Activated naive CD8-positive, alpha-beta T cell treated with anti-CD3 and anti-CD28 coated beads, Interleukin-2, amount 50 U/mL, for 24 hours (primary cell): ENCODE measurements around the gene EBI3.
"Not testable (repeated sequence)": the region's sequence is repeated elsewhere in the genome, so short reads cannot be mapped to it uniquely, and the experiment has no call there.

Source experiments
- ATAC-seq: fragments of 150-1000 bp; cut with Tn5 transposase; one replicate; pipeline ENCODE4 v1.10.0; 2021
- DNase-seq: peaks from one replicate; pipeline ENCODE4 v3.0.0; 2021
- H3K27ac Mint-ChIP-seq: one replicate; pipeline ENCODE4 v1.8.0; 2021; ENCODE audit warnings: mild to moderate bottlenecking, mixed read lengths
- H3K27me3 Mint-ChIP-seq: one replicate; pipeline ENCODE4 v1.8.0; 2021; ENCODE audit warnings: mixed read lengths
- H3K36me3 Mint-ChIP-seq: one replicate; pipeline ENCODE4 v1.8.0; 2021; ENCODE audit warnings: low read depth, mixed read lengths
- H3K4me1 Mint-ChIP-seq: one replicate; pipeline ENCODE4 v1.8.0; 2021; ENCODE audit warnings: mixed read lengths
- H3K4me3 Mint-ChIP-seq: one replicate; pipeline ENCODE4 v1.8.0; 2021; ENCODE audit warnings: mild to moderate bottlenecking, moderate library complexity, mixed read lengths
- H3K9me3 Mint-ChIP-seq: one replicate; pipeline ENCODE4 v1.8.0; 2021; ENCODE audit warnings: mixed read lengths

The EBI3 gene

DNA sequence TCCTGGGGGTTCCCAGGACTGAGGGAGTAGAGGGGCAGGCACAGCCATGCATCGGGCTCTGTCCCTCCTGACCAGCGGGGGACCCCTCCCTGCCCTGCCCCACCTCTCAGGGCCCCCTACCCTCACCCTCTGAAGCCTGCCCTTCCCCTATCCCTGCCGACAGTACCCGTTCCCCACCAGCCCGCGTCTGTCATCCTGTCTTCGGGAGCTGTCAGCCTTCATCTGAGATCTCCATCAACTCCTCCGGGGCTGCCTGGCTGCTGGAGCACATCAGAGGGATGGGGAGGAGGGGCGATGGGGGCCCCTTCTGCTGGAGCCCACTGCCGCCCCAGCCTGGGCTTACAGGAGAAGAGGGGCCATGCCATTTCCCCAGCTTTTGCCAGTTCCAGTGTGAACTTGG is 43.6 kb downstream of the EBI3 start:
- ATAC-seq, result no peak
- DNase-seq, result no peak
- H3K36me3 Mint-ChIP-seq, result peaks cover 12% of the 10 kb centered on the region
- no peaks in the 10 kb centered on the region for H3K4me1 Mint-ChIP-seq
- no peaks in the 10 kb centered on the region for H3K27me3 Mint-ChIP-seq
- H3K27ac Mint-ChIP-seq, result no peak overlapping the region
- H3K9me3 Mint-ChIP-seq, result no peaks in the 10 kb centered on the region
- H3K4me3 Mint-ChIP-seq, result no peak overlapping the region

DNA sequence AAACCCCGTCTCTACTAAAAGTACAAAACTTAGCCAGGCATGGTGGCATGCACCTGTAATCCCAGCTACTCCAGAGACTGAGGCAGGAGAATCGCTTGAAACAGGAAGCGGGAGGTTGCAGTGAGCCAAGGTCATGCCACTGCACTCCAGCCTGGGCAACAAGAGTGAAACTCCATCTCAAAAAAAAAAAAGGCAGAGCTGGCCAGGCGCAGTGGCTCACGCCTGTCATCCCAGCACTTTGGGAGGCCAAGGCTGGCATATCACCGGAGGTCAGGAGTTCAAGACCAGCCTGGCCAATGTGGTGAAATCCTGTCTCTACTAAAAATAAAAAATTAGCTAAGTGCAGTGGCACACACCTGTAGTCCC is 45.0 kb downstream of the EBI3 start:
- H3K27ac Mint-ChIP-seq, H3K4me1 Mint-ChIP-seq, ATAC-seq, DNase-seq, H3K9me3 Mint-ChIP-seq, H3K27me3 Mint-ChIP-seq, H3K36me3 Mint-ChIP-seq, H3K4me3 Mint-ChIP-seq: not testable (repeated sequence)

DNA sequence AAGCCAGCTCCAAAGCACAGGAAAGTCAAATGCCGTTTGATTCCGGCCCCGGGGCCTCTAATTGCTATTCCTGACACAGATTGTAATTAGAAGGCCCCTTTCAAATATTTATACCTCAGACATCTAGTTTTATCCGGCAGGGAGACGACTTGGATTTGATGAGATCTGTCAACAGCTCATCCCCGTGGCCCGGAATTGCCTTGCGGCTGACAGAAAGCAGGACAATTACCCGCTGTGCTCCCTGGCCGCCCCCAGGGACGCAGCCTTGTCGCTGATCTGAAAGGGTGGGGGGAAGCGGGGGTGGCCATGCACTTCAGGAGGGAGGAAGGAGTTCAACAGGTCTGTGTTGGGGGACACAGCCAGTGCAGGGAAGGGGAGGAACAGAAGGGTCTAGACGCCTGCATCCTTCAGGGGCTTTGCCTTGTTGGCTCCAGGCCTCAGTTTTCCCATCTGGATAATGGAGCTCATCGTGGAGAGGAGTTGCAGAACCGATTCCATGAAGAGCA is 47.9 kb downstream of the EBI3 start:
- Mint-ChIP-seq H3K4me1 (peaks cover 5% of the 10 kb centered on the region), H3K27me3 (peaks cover 23% of the 10 kb centered on the region), H3K9me3 (no peaks in the 10 kb centered on the region), H3K27ac (no peak overlapping the region), H3K4me3 (no peak overlapping the region), H3K36me3 (no peaks in the 10 kb centered on the region)
- no peak for DNase-seq
- no peak for ATAC-seq

DNA sequence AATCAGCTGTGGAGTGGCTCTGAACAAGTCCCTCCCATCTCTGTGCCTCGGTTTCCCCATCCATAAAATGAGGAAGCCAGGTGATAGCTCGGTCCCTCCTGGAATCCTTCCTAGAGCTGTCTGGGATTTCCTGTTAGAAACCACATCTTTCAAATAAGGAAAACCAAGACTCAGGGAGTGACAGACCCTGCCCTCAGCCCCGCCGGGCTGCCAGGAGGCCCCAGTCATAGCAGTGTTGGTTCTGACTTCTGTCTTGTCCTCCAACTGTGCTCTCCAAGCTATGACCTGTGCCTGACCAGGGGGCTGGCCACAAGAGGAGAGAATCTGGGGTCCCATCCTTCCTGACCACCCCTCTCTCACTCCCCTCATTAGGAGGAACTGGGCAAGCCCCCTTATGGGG is 48.7 kb downstream of the EBI3 start:
- Mint-ChIP-seq H3K27ac (no peak overlapping the region), H3K9me3 (no peaks in the 10 kb centered on the region), H3K36me3 (no peaks in the 10 kb centered on the region), H3K4me3 (no peak overlapping the region), H3K4me1 (peaks cover 5% of the 10 kb centered on the region), H3K27me3 (peaks cover 25% of the 10 kb centered on the region)
- no peak for DNase-seq
- no peak for ATAC-seq

DNA sequence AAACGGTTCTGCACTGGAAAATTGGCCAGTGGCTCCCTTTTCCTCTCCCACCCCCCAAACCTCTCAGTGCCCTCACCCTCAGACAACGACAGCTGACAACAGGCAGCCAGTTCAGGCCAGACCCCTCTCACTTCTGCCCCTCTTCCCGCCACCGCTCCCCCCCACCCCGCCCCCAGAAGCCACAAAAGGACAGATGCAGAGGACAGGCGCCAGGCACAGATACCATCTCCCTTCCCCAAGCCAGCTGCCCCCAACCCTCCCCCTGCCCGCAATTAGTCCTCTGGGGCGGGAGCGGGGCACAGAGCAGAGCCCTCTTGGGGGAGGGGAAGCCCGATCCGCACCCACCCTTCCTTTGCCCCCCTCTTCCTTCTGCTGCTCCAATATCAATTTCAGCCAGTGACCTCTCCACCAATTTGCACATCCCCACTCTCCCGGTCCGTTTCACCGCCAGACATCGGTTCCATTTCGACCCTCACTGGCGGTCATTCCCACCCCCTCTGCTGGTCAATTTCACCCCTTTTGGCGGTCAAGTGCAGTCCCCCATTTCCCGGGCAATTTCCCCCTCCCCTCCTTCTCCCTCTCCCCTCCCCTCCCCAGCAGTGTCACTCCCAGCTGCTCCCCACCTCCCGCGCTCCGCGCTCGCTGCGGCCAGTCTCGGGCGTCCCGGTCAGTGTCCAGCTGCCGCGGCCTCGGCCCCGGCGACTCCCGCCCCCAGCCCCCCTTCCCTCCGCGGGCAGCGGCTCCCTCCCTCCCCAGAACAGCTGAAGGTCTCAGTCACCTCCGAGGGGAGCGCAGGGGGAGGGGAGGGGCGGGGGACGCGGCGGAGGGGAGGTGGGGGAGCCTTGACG is 49.3 kb downstream of the EBI3 start, which contains the start of gene SHD:
Gene SHD, plus strand, starts transcription at position 848 of the 848 bp plus-strand sequence. CDS start 798 bp downstream, outside the sequence.
- Mint-ChIP-seq H3K4me3 (no peak within 1 kb of the TSS), H3K36me3 (no peaks in the 10 kb centered on the region), H3K9me3 (no peaks in the 10 kb centered on the region), H3K27ac (no peak within 1 kb of the TSS), H3K4me1 (peaks cover 5% of the 10 kb centered on the region), H3K27me3 (peaks cover 25% of the 10 kb centered on the region)
- DNase-seq (no peak), ATAC-seq (no peak)

DNA sequence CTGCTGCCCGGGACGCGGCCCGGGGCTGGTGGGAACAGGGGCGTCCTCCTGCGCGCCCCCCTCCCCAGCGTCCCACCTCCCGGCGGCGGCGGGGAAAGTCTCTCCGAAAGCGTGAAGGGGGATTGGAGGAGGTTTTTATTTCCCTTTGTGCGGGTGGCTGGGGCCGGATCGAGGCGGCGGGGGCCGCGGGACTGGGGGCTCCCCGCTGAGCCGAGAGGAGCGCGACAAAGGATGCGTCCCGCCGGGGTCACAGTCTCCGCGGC is 49.9 kb downstream of the EBI3 start:
- no peak overlapping the region for H3K4me3 Mint-ChIP-seq
- H3K36me3 Mint-ChIP-seq, result no peaks in the 10 kb centered on the region
- no peak overlapping the region for H3K27ac Mint-ChIP-seq
- ATAC-seq, result no peak
- H3K27me3 Mint-ChIP-seq, result peaks cover 25% of the 10 kb centered on the region
- peaks cover 5% of the 10 kb centered on the region for H3K4me1 Mint-ChIP-seq
- DNase-seq, result no peak
- H3K9me3 Mint-ChIP-seq, result no peaks in the 10 kb centered on the region

DNA sequence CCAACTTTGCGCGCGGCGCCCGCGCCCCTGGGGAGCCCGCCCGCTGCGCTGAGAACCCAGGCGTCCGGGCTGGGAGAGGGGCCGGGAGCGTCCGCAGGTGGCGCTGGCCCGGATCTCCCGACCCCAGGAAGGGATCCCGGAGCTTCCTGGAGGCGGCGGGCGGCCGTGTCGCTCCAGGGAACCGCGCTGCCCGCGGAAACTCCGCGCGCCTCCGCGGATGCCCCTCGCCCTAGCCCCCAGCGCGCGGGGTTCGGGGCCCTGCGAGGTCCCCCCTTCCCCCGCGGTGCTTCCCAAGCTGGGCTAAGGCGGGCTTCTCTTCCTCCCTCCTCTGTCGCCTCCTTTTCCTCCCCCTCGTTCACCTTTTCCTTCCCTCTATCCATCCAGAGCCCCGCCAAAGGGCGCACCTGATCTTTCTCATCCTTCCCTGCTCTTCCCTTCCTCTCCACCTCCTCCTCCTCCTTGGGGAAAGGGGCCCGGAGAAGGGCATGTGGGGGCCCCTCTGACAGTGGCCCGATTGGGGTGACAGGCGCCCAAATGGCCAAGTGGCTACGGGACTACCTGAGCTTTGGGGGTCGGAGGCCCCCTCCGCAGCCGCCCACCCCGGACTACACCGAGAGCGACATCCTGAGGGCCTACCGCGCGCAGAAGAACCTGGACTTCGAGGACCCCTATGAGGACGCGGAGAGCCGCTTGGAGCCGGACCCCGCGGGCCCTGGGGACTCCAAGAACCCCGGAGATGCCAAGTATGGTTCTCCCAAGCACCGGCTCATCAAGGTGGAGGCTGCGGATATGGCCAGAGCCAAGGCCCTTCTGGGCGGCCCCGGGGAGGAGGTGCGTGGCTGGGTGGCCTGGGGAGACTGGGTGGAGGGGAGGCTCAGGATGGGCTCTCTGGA is 50.5 kb downstream of the EBI3 start:
- H3K9me3 Mint-ChIP-seq, result no peaks in the 10 kb centered on the region
- no peak overlapping the region for H3K27ac Mint-ChIP-seq
- H3K4me3 Mint-ChIP-seq, result no peak overlapping the region
- ATAC-seq (no peak), DNase-seq (no peak)
- H3K36me3 Mint-ChIP-seq, result no peaks in the 10 kb centered on the region
- H3K4me1 Mint-ChIP-seq, result peaks cover 5% of the 10 kb centered on the region
- peaks cover 25% of the 10 kb centered on the region for H3K27me3 Mint-ChIP-seq

DNA sequence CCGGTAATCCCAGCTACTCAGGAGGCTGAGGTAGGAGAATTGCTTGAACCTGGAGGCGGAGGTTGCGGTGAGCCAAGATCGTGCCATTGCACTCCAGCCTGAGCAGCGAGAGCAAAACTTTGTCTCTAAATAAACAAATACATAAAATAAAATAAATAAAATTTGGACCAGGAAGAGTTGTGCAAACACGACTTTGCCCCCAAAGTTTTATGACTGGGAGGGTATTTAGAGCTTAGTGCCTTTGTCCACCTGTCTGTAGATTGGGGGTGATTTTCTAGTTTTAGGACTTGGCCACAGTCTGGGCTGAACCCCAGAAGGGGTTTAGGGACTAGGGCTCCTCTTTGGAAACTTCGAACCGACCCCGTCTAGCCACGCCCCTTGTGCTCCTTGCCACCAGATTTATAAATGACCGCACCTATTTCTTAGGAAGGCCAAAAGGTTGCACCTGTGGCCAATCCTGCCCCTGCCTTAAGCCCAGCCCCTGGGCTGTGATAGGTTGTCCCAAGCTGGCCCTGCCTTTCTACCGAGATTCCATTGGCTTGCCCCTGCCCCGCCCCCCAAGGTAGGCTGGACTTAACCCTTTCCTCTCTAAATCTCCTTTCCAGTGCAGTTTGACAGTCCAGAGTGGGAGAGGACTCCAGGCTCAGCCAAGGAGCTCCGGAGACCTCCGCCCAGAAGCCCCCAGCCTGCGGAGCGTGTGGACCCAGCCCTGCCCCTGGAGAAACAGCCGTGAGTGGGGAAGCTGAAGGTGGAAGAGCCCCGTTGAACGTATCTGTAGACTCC is 55.0 kb downstream of the EBI3 start:
- H3K36me3 Mint-ChIP-seq, result no peaks in the 10 kb centered on the region
- no peak overlapping the region for H3K4me3 Mint-ChIP-seq
- H3K27me3 Mint-ChIP-seq, result peaks cover 23% of the 10 kb centered on the region
- DNase-seq, result no peak
- H3K27ac Mint-ChIP-seq, result no peak overlapping the region
- H3K9me3 Mint-ChIP-seq, result no peaks in the 10 kb centered on the region
- peaks cover 3% of the 10 kb centered on the region for H3K4me1 Mint-ChIP-seq
- ATAC-seq, result no peak

DNA sequence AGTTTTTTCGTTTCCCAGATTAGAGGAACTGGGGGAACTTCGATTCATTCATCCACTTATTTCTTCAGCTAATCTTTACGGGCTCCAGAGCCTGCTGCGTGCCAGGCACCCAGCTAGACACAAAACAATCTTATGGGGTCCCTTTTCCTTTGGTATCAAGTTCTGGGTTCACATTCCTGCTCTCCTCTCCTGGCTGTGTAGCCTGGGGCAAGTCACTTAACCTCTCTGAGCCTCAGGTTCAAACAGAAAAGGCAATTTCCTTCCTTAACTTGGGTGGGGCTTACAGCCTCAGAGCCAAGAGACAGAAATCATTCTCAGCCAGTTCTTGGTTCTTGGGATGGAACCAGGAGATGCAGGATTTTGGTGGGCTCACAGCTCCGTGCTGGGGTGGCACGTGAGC is 55.7 kb downstream of the EBI3 start:
- H3K4me1 Mint-ChIP-seq, result no peaks in the 10 kb centered on the region
- no peak for ATAC-seq
- H3K9me3 Mint-ChIP-seq, result no peaks in the 10 kb centered on the region
- H3K27me3 Mint-ChIP-seq, result peaks cover 21% of the 10 kb centered on the region
- H3K36me3 Mint-ChIP-seq, result no peaks in the 10 kb centered on the region
- no peak overlapping the region for H3K4me3 Mint-ChIP-seq
- no peak for DNase-seq
- no peak overlapping the region for H3K27ac Mint-ChIP-seq

DNA sequence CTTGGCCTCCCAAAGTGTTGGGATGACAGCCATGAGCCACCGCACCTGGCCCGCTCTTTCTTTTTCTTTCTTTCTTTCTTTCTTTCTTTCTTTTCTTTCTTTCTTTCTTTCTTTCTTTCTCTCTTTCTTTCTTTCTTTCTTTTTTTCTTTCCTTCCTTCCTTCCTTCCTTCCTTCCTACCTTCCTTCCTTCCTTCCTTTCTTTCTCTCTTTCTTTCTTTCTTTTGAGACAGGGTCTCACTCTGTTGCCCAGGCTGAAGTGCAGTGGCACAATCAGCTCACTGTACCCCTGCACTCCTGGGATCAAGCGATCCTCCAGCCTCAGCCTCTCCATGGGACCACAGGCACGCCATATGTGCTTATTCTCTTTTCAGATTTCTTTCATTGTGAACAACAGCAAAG is 56.8 kb downstream of the EBI3 start:
- ATAC-seq, H3K27me3 Mint-ChIP-seq, H3K9me3 Mint-ChIP-seq, H3K27ac Mint-ChIP-seq, DNase-seq, H3K4me3 Mint-ChIP-seq, H3K4me1 Mint-ChIP-seq, H3K36me3 Mint-ChIP-seq: not testable (repeated sequence)
